ENCODE results near the gene SNRK.

DNA sequence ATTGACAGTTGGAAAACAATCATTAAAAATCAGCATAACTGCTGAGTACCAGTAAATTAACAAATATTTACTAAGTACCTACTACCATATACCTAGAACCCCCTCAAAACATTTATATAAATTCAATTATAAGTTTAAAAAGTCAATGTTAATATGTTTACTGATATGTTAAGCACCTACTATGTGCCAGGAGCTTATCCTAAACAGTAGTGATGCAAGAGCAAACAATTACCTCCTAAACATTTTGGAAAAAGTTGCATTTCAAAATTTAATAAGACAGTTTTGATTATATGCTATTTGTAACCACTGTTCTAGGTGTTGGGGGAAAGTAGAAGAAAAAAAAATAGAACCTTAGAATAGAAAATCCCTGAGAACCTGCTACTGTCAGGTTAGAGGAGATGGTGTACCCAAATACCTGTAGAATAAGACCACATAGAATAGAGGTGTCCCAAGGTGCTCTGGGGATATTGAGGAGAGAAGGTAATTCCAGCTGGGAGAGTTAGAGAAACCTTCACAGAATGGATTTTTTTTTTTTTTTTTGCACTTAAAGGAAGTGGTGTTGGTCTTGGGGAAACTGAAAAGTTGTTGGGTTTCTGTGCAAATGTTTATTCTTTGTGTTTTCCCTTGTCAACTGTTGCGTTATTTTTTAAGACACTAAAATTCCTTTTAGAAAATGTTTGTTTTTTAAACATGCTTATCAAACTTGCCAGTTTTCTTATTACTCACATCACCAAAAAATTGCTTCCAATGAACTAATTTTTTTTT lies 16.0 kb downstream of the SNRK start:
- TF ChIP-seq ZNF589 (CRISPR knock-in tag; conservative IDR thresholded peaks at IDR 0.05): no peak
- TF ChIP-seq, protein P1, sequence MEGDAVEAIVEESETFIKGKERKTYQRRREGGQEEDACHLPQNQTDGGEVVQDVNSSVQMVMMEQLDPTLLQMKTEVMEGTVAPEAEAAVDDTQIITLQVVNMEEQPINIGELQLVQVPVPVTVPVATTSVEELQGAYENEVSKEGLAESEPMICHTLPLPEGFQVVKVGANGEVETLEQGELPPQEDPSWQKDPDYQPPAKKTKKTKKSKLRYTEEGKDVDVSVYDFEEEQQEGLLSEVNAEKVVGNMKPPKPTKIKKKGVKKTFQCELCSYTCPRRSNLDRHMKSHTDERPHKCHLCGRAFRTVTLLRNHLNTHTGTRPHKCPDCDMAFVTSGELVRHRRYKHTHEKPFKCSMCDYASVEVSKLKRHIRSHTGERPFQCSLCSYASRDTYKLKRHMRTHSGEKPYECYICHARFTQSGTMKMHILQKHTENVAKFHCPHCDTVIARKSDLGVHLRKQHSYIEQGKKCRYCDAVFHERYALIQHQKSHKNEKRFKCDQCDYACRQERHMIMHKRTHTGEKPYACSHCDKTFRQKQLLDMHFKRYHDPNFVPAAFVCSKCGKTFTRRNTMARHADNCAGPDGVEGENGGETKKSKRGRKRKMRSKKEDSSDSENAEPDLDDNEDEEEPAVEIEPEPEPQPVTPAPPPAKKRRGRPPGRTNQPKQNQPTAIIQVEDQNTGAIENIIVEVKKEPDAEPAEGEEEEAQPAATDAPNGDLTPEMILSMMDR (CRISPR knock-in tag; IDR thresholded peaks at IDR 0.05): no peak
- no peak for TF ChIP-seq SSRP1 (CRISPR knock-in tag; IDR thresholded peaks at IDR 0.05)
- TF ChIP-seq, protein P2, sequence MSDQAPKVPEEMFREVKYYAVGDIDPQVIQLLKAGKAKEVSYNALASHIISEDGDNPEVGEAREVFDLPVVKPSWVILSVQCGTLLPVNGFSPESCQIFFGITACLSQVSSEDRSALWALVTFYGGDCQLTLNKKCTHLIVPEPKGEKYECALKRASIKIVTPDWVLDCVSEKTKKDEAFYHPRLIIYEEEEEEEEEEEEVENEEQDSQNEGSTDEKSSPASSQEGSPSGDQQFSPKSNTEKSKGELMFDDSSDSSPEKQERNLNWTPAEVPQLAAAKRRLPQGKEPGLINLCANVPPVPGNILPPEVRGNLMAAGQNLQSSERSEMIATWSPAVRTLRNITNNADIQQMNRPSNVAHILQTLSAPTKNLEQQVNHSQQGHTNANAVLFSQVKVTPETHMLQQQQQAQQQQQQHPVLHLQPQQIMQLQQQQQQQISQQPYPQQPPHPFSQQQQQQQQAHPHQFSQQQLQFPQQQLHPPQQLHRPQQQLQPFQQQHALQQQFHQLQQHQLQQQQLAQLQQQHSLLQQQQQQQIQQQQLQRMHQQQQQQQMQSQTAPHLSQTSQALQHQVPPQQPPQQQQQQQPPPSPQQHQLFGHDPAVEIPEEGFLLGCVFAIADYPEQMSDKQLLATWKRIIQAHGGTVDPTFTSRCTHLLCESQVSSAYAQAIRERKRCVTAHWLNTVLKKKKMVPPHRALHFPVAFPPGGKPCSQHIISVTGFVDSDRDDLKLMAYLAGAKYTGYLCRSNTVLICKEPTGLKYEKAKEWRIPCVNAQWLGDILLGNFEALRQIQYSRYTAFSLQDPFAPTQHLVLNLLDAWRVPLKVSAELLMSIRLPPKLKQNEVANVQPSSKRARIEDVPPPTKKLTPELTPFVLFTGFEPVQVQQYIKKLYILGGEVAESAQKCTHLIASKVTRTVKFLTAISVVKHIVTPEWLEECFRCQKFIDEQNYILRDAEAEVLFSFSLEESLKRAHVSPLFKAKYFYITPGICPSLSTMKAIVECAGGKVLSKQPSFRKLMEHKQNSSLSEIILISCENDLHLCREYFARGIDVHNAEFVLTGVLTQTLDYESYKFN (CRISPR knock-in tag; conservative IDR thresholded peaks at IDR 0.05): no peak
- no peak for TF ChIP-seq ZKSCAN8 (CRISPR knock-in tag; IDR thresholded peaks at IDR 0.05; ENCODE audit: borderline replicate concordance)
- no peak for TF ChIP-seq ZNF749 (CRISPR knock-in tag; IDR thresholded peaks at IDR 0.05; ENCODE audit: borderline replicate concordance)

Measured in HepG2 (cell line).